Raji (cell line): Measurements from ENCODE around the gene AGMAT.

Source experiments
- POLR2A ChIP-seq: IDR thresholded peaks from 2 replicates; pipeline ENCODE4 v1.6.1; 2011; ENCODE audit warnings: low read depth, low read length, control low read depth; ENCODE audit not compliant: insufficient read depth

Gene AGMAT

DNA sequence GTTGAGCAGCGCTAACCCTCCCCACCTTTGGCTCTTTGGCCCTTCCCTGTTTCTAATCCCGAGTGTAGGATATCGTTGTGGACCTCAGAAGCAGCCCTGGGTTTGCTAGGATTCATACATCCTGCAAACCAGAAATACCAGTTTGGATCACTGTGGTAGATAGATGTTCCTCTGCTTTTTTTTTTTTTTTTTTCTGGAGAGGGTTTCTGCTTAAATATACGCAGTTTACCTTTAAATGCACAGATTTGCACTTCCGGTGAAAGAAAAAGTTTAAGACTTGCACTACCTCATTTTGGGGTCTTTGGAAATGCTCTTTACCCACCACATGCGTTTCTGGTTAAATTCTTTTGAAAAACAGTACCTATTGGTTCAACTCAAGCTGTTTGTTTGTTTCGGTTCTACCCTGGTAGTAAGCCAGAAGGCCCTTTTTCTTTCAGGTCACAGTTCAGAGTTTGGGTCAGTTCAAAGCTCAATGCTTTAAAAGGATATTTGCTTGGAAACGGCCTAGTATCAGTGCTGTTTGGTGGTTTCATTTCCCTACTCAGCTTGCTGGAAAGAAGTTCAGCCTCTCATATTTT, 33.3 kb upstream of the AGMAT start:
- no peak for TF ChIP-seq POLR2A

- TF ChIP-seq POLR2A, result peak; percentile 97
Observed at GRCh38 chr1:15617173-15618076, 32.6 kb upstream of the AGMAT start, which contains the start of gene DDI2. TSS of gene DDI2 (plus strand) at chr1:15617458. CDS start at chr1:15617671, 213 bp downstream.

DNA sequence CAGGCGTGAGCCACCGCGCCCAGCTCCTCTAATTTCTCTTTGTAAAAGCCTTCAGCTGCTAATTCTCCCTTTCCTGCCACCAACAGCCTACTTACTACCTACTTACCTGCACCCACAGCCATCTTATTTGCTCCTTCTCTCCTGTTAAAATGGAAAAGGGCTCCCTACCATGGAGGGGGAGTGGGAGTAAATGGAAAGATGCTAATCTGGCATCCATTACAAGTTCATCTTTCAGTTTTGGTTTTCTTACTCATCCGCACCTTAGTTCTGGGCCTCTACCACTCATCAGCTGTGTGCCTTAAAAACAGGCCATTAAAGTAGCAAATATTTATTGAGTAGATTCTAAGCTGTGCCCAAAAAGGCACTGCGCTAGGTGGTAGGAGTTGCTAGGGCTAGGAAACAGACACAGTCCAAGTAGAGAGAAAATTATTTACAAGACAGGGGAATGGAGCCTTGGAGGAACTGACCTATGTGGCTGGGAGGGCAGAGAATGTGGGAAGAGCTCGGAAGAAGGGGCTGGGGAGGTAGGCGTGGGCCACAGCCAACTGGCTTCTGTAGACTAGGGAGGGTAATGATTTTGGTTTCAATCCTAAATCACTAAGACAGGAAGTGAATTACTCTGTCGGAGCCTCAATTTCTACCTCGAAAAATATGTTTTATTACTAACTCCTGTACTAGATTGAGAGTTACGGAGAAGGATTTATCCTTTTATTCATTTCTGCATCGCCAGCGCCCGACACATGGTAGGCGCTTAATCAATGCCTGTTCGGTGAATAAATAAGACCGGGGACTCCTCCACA, 31.7 kb upstream of the AGMAT start:
- no peak for TF ChIP-seq POLR2A

GRCh38 chr1:15610167-15610566, 25.3 kb upstream of the AGMAT start:
- TF ChIP-seq POLR2A, result no peak

DNA sequence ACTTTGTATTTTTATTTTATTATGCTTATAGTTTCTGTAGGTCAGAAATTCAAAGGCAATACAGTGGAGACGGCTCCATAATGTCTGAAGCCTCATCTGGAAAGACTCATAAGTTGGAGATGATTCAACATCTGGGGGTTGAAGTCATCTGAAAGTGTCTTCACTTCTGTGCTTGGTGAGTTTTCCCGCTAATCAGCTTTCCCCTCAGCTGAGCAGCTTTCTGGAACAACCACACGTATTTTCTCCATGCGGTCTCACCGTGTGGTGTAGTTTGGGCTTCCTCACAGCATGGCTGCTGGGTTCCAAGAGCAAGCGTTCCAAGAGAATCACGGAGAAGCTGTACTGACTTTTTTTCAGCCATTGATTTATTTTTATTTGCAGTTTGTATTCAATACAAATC, 24.8 kb upstream of the AGMAT start:
- no peak for TF ChIP-seq POLR2A

- TF ChIP-seq POLR2A, result no peak
Observed at GRCh38 chr1:15605398-15606383, 20.8 kb upstream of the AGMAT start.

DNA sequence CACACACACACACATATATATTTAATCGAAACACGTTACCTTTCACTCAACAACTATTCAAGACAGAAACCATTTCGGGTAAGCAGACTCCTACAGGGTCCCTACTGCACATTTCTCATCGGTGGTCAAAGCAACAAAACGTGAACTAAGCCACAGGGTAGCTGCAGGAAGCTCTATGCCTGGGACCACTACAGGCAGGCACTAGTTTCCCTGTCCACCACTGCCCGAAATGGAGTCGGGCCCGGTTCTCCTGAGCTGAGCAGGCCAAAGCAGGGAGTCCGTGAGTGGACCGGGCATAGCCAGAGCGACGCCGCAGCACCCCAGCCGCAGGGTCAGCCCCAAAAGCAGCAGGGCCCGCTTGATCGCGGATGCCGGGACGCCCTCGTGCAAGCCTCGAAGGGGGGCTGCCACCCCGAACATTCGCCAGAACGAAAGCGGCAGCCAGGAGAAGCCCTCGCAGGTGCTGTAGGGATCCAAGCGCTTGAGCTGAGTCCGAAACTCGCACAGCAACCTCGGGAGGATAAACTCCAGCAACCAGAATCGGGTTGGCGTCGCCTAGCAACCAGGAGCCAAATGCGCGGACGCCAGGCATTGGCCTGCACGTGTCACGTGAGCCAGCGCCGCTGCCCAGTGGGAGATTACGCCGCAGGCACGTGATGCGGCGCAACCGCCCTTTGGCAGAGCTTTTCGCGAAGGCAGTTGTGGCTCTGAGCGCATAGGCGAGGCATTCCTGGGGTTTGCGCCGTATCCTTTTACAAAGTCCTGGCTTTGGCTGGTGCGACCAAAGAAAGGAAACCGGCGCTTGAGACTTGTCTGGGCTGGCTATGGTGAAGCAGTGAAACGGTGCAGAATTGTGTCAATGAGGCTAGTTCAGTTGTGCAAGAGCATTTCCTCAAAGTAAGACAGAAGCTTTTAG, 18.5 kb upstream of the AGMAT start:
- TF ChIP-seq POLR2A, result no peak

DNA sequence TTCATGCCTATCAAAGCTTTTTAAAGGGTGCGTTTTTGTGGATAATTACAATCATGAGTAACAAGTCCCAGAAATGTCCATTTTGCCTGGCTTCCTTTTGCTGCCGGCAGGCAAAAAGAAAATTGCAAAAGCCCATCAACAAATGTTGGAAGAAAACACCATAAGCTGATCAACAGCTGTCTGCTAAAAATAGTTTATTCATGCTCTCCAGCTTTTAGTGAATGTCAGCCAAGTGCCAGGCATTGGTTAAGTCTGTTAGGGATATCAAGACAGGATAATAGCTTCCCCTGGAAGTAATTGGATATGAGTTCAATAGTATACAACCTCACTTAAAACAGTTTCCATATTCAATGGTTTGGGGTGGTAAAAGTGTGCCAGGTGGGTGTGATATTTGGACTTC, 13.6 kb upstream of the AGMAT start:
- no peak for TF ChIP-seq POLR2A

DNA sequence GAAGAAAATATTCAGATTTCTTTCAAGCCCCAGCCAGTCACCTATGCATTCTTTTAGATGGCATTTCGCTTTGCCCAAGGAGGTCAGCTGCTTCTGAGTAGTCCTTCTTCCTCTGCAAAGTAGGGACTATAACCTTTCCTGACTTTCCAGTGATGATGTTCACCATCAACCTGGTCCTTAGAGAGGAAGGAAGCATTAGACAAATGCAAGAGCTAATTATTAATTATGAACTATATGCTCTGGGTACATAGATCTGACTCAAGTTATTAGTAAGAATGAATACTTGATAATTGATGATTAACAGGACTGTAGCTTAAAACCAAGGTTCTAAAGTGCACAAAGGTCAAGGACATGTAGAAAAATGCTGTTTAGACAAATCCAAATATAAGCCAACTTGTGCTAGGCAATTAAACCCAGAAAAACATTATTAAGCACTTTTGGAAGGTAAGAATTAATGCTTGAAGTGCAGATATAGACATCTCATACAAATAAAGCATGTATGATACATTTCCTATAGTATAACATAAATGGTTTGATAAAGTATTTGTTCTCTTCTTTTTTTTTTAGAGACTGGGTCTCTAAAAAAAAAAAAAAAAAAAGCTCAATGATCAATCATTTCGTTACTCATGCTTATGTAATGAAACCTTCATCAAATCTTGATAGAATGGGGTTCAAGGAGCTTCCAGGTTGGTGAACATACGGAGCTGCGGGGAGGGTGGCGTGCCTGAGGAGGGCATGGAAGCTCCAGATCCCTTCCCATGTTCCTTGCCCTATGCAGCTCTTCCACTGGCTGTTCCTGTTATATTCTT, 11.2 kb upstream of the AGMAT start:
- no peak for TF ChIP-seq POLR2A

- no peak for TF ChIP-seq POLR2A
Observed at GRCh38 chr1:15592285-15592684, 7.4 kb upstream of the AGMAT start.

- TF ChIP-seq POLR2A, result no peak
Observed at GRCh38 chr1:15583016-15583706, 1.7 kb downstream of the AGMAT start.

DNA sequence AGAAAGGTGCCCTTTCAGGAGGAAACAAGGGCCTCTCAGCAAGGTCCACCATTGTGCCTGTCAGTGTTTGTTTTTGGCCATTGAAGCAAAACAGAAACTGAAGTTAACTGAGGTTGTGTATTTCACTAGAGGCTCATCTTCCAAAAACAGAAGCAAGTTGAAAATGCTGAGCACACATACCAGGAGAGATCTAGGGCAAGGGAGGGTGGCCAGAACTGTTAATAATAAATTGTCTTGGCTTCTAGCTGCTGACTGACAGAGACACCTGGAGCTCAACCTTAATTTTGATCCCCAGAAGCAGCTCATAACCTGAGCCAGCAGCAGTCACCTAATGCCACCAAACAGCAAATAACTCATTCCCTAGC, 5.2 kb downstream of the AGMAT start:
- peak; percentile 12; the same call in 1 of the 2 replicates for TF ChIP-seq POLR2A
